Naive thymus-derived CD4-positive, alpha-beta T cell (primary cell): ENCODE data around the gene CXCR4. TPM values are rescaled to one million over a fixed set of nuclear protein-coding genes. Genes with fewer than 3 reads are reported as not detected.

ENCODE experiments used
- ATAC-seq: fragments of 150-1000 bp; cut with Tn5 transposase; 2 replicates; pipeline ENCODE4 v1.10.0; 2021; ENCODE audit warnings: mild to moderate bottlenecking, moderate library complexity
- CTCF ChIA-PET: fragments of 350-600 bp; sonication (Branson Sonifier 250); formaldehyde crosslinking; loops from one replicate; lab custom pipeline; 2021; ENCODE audit warnings: antibody characterized with exemption; lab: Charles Lee
- POLR2A ChIA-PET: fragments of 350-600 bp; sonication (Branson Sonifier 250); formaldehyde crosslinking; loops from one replicate; lab custom pipeline; 2021; ENCODE audit warnings: antibody characterized with exemption, inconsistent platforms; lab: Charles Lee
- DNase-seq, 9 donors: peaks; one replicate each; pipeline versions ENCODE4 v3.0.0 to v3.0.0-alpha.2; 2020 to 2022; ENCODE audit warnings: mixed read lengths in 1 of 9
- H3K27ac ChIP-seq: one replicate; pipeline ENCODE4 v1.7.0; 2013; ENCODE audit warnings: mild to moderate bottlenecking, low read depth, low read length, moderate library complexity
- H3K27me3 ChIP-seq, 2 donors: one replicate each; pipeline ENCODE4 v1.7.0; 2013; ENCODE audit warnings: low read length in 2 of 2, mild to moderate bottlenecking in 2 of 2, moderate library complexity in 2 of 2; ENCODE audit not compliant: control insufficient read depth in 2 of 2, insufficient read depth in 2 of 2
- H3K36me3 ChIP-seq, 3 experiments: 1 replicate in 2 of 3; 2 replicates in 1 of 3; pipeline ENCODE4 v1.7.0; 2013; ENCODE audit warnings: low read length in 3 of 3, mild to moderate bottlenecking in 3 of 3, moderate library complexity in 1 of 3; ENCODE audit not compliant: insufficient read depth in 3 of 3, control insufficient read depth in 2 of 3
- H3K4me1 ChIP-seq, 2 donors: one replicate each; pipeline ENCODE4 v1.7.0; 2013; ENCODE audit warnings: low read length in 2 of 2, mild to moderate bottlenecking in 2 of 2, moderate library complexity in 1 of 2; ENCODE audit not compliant: control insufficient read depth in 2 of 2, insufficient read depth in 2 of 2
- H3K4me3 ChIP-seq: 2 replicates; pipeline ENCODE4 v1.7.0; 2013; ENCODE audit warnings: mild to moderate bottlenecking, low read length
- H3K9me3 ChIP-seq, 3 experiments: 1 replicate in 2 of 3; 2 replicates in 1 of 3; pipeline ENCODE4 v1.7.0; 2013; ENCODE audit warnings: low read length in 3 of 3; ENCODE audit not compliant: control insufficient read depth in 2 of 3
- H3K27ac Mint-ChIP-seq, 9 donors: one replicate each; pipeline ENCODE4 v1.8.0; 2020 to 2022; ENCODE audit warnings: mixed read lengths in 9 of 9, mild to moderate bottlenecking in 8 of 9, moderate library complexity in 5 of 9, inconsistent platforms in 2 of 9
- H3K27me3 Mint-ChIP-seq, 5 donors: one replicate each; pipeline ENCODE4 v1.8.0; 2021 to 2022; ENCODE audit warnings: mixed read lengths in 5 of 5, mild to moderate bottlenecking in 1 of 5
- H3K36me3 Mint-ChIP-seq, 5 donors: one replicate each; pipeline ENCODE4 v1.8.0; 2020 to 2022; ENCODE audit warnings: mixed read lengths in 5 of 5, mild to moderate bottlenecking in 3 of 5, inconsistent platforms in 1 of 5
- H3K4me1 Mint-ChIP-seq, 7 donors: one replicate each; pipeline ENCODE4 v1.8.0; 2020 to 2022; ENCODE audit warnings: mixed read lengths in 7 of 7, mild to moderate bottlenecking in 3 of 7, inconsistent platforms in 1 of 7
- H3K4me3 Mint-ChIP-seq, 10 donors: one replicate each; pipeline ENCODE4 v1.8.0; 2020 to 2022; ENCODE audit warnings: mild to moderate bottlenecking in 10 of 10, mixed read lengths in 10 of 10, moderate library complexity in 6 of 10, inconsistent platforms in 2 of 10
- H3K9me3 Mint-ChIP-seq, 11 donors: one replicate each; pipeline ENCODE4 v1.8.0; 2020 to 2022; ENCODE audit warnings: mixed read lengths in 11 of 11, mild to moderate bottlenecking in 4 of 11, inconsistent platforms in 1 of 11, moderate library complexity in 1 of 11
- intact Hi-C, 2 donors: fragments of 100-400 bp; cut with micrococcal nuclease; formaldehyde crosslinking; loops; one replicate each; pipeline ENCODE4 v1.15.1; 2023
- polyA plus RNA-seq, 2 donors: library from polyadenylated mRNA; unstranded; fragments of 300-500 nt; fragmentation: Illumina TruSeq; gene quantifications; one replicate each; pipeline ENCODE4 v1.2.3, GENCODE V29; 2021
- total RNA-seq, 6 experiments: library from RNA in 5 of 6; stranded (reverse) in 5 of 6; gene quantifications; 1 replicate in 5 of 6; 2 replicates in 1 of 6; pipeline ENCODE4 v1.2.3 and lab custom pipeline; 2021 to 2026

CXCR4 gene
- total and polyA plus RNA-seq, 7 experiments from 2014 or later = 239 to 1,323 (median 368) TPM

GRCh38 chr2:136067897-136068580 is 49.9 kb downstream of the CXCR4 start:
- H3K36me3 ChIP-seq = peaks cover 0 to 3% (median 0%) of the 10 kb centered on the region in 3 experiments
- H3K27ac ChIP-seq = no peak overlapping the region
- H3K9me3 ChIP-seq = no peaks in the 10 kb centered on the region
- H3K4me1 ChIP-seq = peaks cover 9 to 14% of the 10 kb centered on the region in 2 donors
- Mint-ChIP-seq H3K36me3 (peaks cover 0 to 34% (median 10%) of the 10 kb centered on the region in 5 donors), H3K9me3 (peaks cover 0 to 18% (median 6%) of the 10 kb centered on the region in 11 donors), H3K4me1 (peaks cover 24 to 63% (median 49%) of the 10 kb centered on the region in 7 donors), H3K27me3 (no peaks in the 10 kb centered on the region), H3K27ac (peak overlapping the region in 6 of 9 donors; percentile 71 to 93 (median 85)), H3K4me3 (peak overlapping the region in 1 of 10 donors; percentile 70)
- ATAC-seq = no peak
- POLR2A ChIA-PET = interaction anchor here (0.7 to 1.0 kb wide), 3 partner anchors 9 to 25 kb away, joined by 3 read pairs; no protein-coding TSS in a partner anchor
- H3K4me3 ChIP-seq = no peak overlapping the region
- H3K27me3 ChIP-seq = no peaks in the 10 kb centered on the region
- CTCF ChIA-PET = interaction anchor here (0.9 kb wide), 1 partner anchor 316 kb away, joined by 4 read pairs; no protein-coding TSS in a partner anchor
- DNase-seq = no peak
- intact Hi-C loops = loop anchor here in 1 of 2 donors (1.0 kb wide), 1 partner anchor 11 kb away; no protein-coding TSS in a partner anchor

- H3K36me3 Mint-ChIP-seq = peaks cover 0 to 34% (median 10%) of the 10 kb centered on the region in 5 donors
- no peak overlapping the region for H3K4me3 Mint-ChIP-seq
- ATAC-seq = no peak
- Histone ChIP-seq H3K9me3 (no peaks in the 10 kb centered on the region), H3K27me3 (no peaks in the 10 kb centered on the region), H3K4me1 (peaks cover 9 to 14% of the 10 kb centered on the region in 2 donors), H3K27ac (no peak overlapping the region), H3K36me3 (peaks cover 0 to 3% (median 0%) of the 10 kb centered on the region in 3 experiments), H3K4me3 (no peak overlapping the region)
- peaks cover 28 to 65% (median 52%) of the 10 kb centered on the region in 7 donors for H3K4me1 Mint-ChIP-seq
- peaks cover 0 to 16% (median 6%) of the 10 kb centered on the region in 11 donors for H3K9me3 Mint-ChIP-seq
- H3K27me3 Mint-ChIP-seq = no peaks in the 10 kb centered on the region
- H3K27ac Mint-ChIP-seq = peak overlapping the region in 3 of 9 donors; percentile 9 to 60 (median 26)
- CTCF ChIA-PET = no interaction called here
- POLR2A ChIA-PET = interaction anchor here (0.7 kb wide), 1 partner anchor 26 kb away, joined by 3 read pairs; no protein-coding TSS in a partner anchor
- no peak for DNase-seq
- intact Hi-C loops = no loop called here
Observed at GRCh38 chr2:136067459-136067858, 50.5 kb downstream of the CXCR4 start.

- POLR2A ChIA-PET = no interaction called here
- ATAC-seq (no peak), DNase-seq (no peak)
- peaks cover 9 to 14% of the 10 kb centered on the region in 2 donors for H3K4me1 ChIP-seq
- peaks cover 0 to 18% (median 2%) of the 10 kb centered on the region in 11 donors for H3K9me3 Mint-ChIP-seq
- no peaks in the 10 kb centered on the region for H3K27me3 Mint-ChIP-seq
- H3K27ac ChIP-seq = no peak overlapping the region
- CTCF ChIA-PET = no interaction called here
- H3K27me3 ChIP-seq = no peaks in the 10 kb centered on the region
- H3K4me3 ChIP-seq = no peak overlapping the region
- H3K27ac Mint-ChIP-seq = peak overlapping the region in 4 of 9 donors; percentile 3 to 59 (median 22)
- H3K9me3 ChIP-seq = no peaks in the 10 kb centered on the region
- no peaks in the 10 kb centered on the region for H3K36me3 ChIP-seq
- H3K4me1 Mint-ChIP-seq = peaks cover 32 to 76% (median 60%) of the 10 kb centered on the region in 7 donors
- peak overlapping the region in 2 of 10 donors; percentile 13 to 59 for H3K4me3 Mint-ChIP-seq
- intact Hi-C loops = no loop called here
- peaks cover 0 to 36% (median 5%) of the 10 kb centered on the region in 5 donors for H3K36me3 Mint-ChIP-seq
Observed at GRCh38 chr2:136065907-136066306, 52.0 kb downstream of the CXCR4 start.

GRCh38 chr2:136065384-136065783 is 52.6 kb downstream of the CXCR4 start:
- Histone ChIP-seq H3K36me3 (no peaks in the 10 kb centered on the region), H3K9me3 (no peaks in the 10 kb centered on the region), H3K27me3 (no peaks in the 10 kb centered on the region), H3K27ac (no peak overlapping the region), H3K4me3 (no peak overlapping the region), H3K4me1 (peaks cover 9 to 14% of the 10 kb centered on the region in 2 donors)
- peak overlapping the region in 5 of 9 donors; percentile 3 to 59 (median 24) for H3K27ac Mint-ChIP-seq
- peaks cover 34 to 82% (median 65%) of the 10 kb centered on the region in 7 donors for H3K4me1 Mint-ChIP-seq
- CTCF ChIA-PET = no interaction called here
- H3K9me3 Mint-ChIP-seq = peaks cover 0 to 18% (median 0%) of the 10 kb centered on the region in 11 donors
- POLR2A ChIA-PET = no interaction called here
- no peaks in the 10 kb centered on the region for H3K27me3 Mint-ChIP-seq
- H3K4me3 Mint-ChIP-seq = peak overlapping the region in 5 of 10 donors; percentile 7 to 63 (median 40)
- peak; percentile 27 for ATAC-seq
- peaks cover 0 to 34% (median 5%) of the 10 kb centered on the region in 5 donors for H3K36me3 Mint-ChIP-seq
- no peak for DNase-seq
- intact Hi-C loops = no loop called here

Other genes starting within 250 kb of the CXCR4 start
- 100 to 1,000 TPM in 1 of 5 experiments, 10 to 100 TPM in 4; 12.1 to 105 (median 21.6) TPM for gene MCM6, start 241.7 kb downstream of the CXCR4 start, total RNA-seq
- 10 to 100 TPM; 15.0 to 18.5 TPM for gene MCM6, start 241.7 kb downstream of the CXCR4 start, polyA plus RNA-seq
- gene DARS1, start 132.5 kb downstream of the CXCR4 start, total RNA-seq = 100 to 1,000 TPM in 1 of 5 experiments, 10 to 100 TPM in 4; 45.3 to 140 (median 63.4) TPM
- gene DARS1, start 132.5 kb downstream of the CXCR4 start, polyA plus RNA-seq = 100 to 1,000 TPM; 102 to 124 TPM